Fibroblast of skin of left biceps (primary cell): ENCODE data around the gene SKI.

ENCODE experiments used
- DNase-seq, 2 experiments: peaks; one replicate each; pipeline ENCODE4 v3.0.0-alpha.2; 2013; ENCODE audit warnings: low read depth in 2 of 2

The SKI gene

GRCh38 chr1:2339206-2340085 lies 111.3 kb downstream of the SKI start:
- DNase-seq: no peak

GRCh38 chr1:2340086-2340917 lies 112.2 kb downstream of the SKI start:
- DNase-seq: no peak

- no peak for DNase-seq
These were observed 112.8 kb downstream of the SKI start for GRCh38 chr1:2340918-2341254.

GRCh38 chr1:2341706-2342383 lies 113.7 kb downstream of the SKI start:
- DNase-seq: no peak

- no peak for DNase-seq
These were observed 114.4 kb downstream of the SKI start for GRCh38 chr1:2342384-2343022.

GRCh38 chr1:2343023-2343935 lies 115.2 kb downstream of the SKI start:
- no peak for DNase-seq

GRCh38 chr1:2344121-2344681 lies 116.1 kb downstream of the SKI start:
- DNase-seq: no peak

- DNase-seq: no peak
These were observed 116.7 kb downstream of the SKI start for GRCh38 chr1:2344744-2345296.

GRCh38 chr1:2345297-2346075 lies 117.4 kb downstream of the SKI start:
- no peak for DNase-seq

- DNase-seq: no peak
These were observed 118.7 kb downstream of the SKI start for GRCh38 chr1:2346691-2347408.

- DNase-seq: no peak
These were observed 119.3 kb downstream of the SKI start for GRCh38 chr1:2347409-2347785.

- DNase-seq: no peak
These were observed 119.8 kb downstream of the SKI start for GRCh38 chr1:2347896-2348295.

- DNase-seq: no peak
These were observed 120.5 kb downstream of the SKI start for GRCh38 chr1:2348346-2349325.

- no peak for DNase-seq
These were observed 121.7 kb downstream of the SKI start for GRCh38 chr1:2349806-2350205.

- DNase-seq: no peak
These were observed 122.4 kb downstream of the SKI start for GRCh38 chr1:2350501-2350900.

- no peak for DNase-seq
These were observed 123.0 kb downstream of the SKI start for GRCh38 chr1:2350911-2351655.

- DNase-seq: no peak
These were observed 123.6 kb downstream of the SKI start for GRCh38 chr1:2351723-2352122.
